Tibial nerve (tissue), 4 donors: Measurements from ENCODE around the gene ADCY10. TPM values are rescaled to one million over a fixed set of nuclear protein-coding genes. Genes with fewer than 3 reads are reported as not detected.

ENCODE experiments used
- DNase-seq, 2 donors: peaks; one replicate each; pipeline ENCODE4 v3.0.0-alpha.2; 2019; ENCODE audit warnings: low spot score in 2 of 2
- H3K27ac ChIP-seq, 4 donors: fragments of 200-600 bp; sonication (generic) in 3 of 4; one replicate each; pipeline ENCODE4 v1.5.1; 2017 to 2019; ENCODE audit warnings: mild to moderate bottlenecking in 1 of 4
- H3K27me3 ChIP-seq, 2 donors: fragments of 200-600 bp; sonication (generic) in 1 of 2; one replicate each; pipeline versions ENCODE4 v1.5.1 to v1.6.0; 2017 to 2019
- H3K36me3 ChIP-seq, 3 donors: fragments of 200-600 bp; sonication (generic); one replicate each; pipeline ENCODE4 v1.5.1; 2018 to 2019
- H3K4me1 ChIP-seq, 4 donors: fragments of 200-600 bp; sonication (generic) in 3 of 4; one replicate each; pipeline ENCODE4 v1.5.1; 2017 to 2019
- H3K4me3 ChIP-seq, 4 donors: fragments of 200-600 bp; sonication (generic) in 3 of 4; one replicate each; pipeline ENCODE4 v1.5.1; 2017 to 2019; ENCODE audit warnings: mild to moderate bottlenecking in 1 of 4, moderate library complexity in 1 of 4
- H3K9me3 ChIP-seq, 4 donors: fragments of 200-600 bp; sonication (generic) in 3 of 4; one replicate each; pipeline ENCODE4 v1.5.1; 2017 to 2019
- CTCF ChIP-seq, 5 experiments: fragments of 200-600 bp in 3 of 5; fragments of 450-650 bp in 2 of 5; sonication (generic) in 3 of 5; IDR thresholded peaks; one replicate each; pipeline ENCODE4 v1.5.1; 2016 to 2019; ENCODE audit warnings: antibody characterized with exemption in 5 of 5, mild to moderate bottlenecking in 3 of 5, moderate library complexity in 2 of 5
- EP300 ChIP-seq, 2 donors: sonication (generic); formaldehyde crosslinking; IDR thresholded peaks; one replicate each; pipeline ENCODE4 v1.6.1; 2017; ENCODE audit warnings: antibody characterized with exemption in 2 of 2, mild to moderate bottlenecking in 1 of 2
- POLR2A ChIP-seq, 2 donors: fragments of 450-650 bp; IDR thresholded peaks; one replicate each; pipeline ENCODE4 v1.6.1; 2017; ENCODE audit warnings: antibody characterized with exemption in 2 of 2, mild to moderate bottlenecking in 2 of 2, moderate library complexity in 2 of 2
- WGBS, 2 donors: methylation state at CpG; one replicate each; pipeline ENCODE4 v1.1.5; 2018; 5-methylcytosine and 5-hydroxymethylcytosine counted together
- total RNA-seq, 4 donors: library from RNA; depleted of rRNA; stranded (reverse); fragments of >200 nt; gene quantifications; one replicate each; pipeline ENCODE4 v1.1.0, GENCODE V29; 2016

Gene ADCY10
- total RNA-seq, 4 donors from 2014 or later = not detected

DNA sequence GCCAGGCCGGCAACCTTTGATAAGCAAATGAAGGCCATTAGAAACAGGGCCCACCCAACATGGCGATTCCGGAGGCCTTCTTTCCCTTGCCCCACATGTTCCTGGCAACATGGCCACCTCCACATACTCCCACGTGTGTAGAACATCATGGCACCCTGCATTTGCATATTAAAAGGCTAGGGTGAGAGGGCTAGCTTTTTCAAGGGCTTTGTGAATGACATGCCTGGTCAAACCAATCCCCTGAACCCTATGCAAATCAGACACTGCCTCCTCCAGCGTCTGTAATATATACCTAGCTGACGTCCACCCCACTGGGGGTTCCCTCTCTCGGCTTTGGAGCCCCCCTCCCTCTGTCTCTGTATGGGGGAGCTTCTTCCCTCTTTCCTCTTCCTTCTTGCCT, 1.6 kb downstream of the ADCY10 start:
- no peaks in the 10 kb centered on the region for H3K4me1 ChIP-seq
- 73 to 74% methylated on average over 7 of the region's 7 CpGs for WGBS, 2 donors
- no peak for DNase-seq
- TF ChIP-seq POLR2A (IDR thresholded peaks at IDR 0.05) = no peak
- H3K36me3 ChIP-seq = peaks cover 0 to 21% (median 7%) of the 10 kb centered on the region in 3 donors
- no peak overlapping the region for H3K4me3 ChIP-seq
- peaks cover 0 to 5% (median 0%) of the 10 kb centered on the region in 4 donors for H3K9me3 ChIP-seq
- no peak overlapping the region for H3K27ac ChIP-seq
- no peaks in the 10 kb centered on the region for H3K27me3 ChIP-seq

- DNase-seq = no peak
- peaks cover 0 to 5% (median 0%) of the 10 kb centered on the region in 4 donors for H3K9me3 ChIP-seq
- WGBS, 2 donors = 50 to 52% methylated on average over 8 of the region's 8 CpGs
- no peaks in the 10 kb centered on the region for H3K27me3 ChIP-seq
- peaks cover 0 to 13% (median 6%) of the 10 kb centered on the region in 3 donors for H3K36me3 ChIP-seq
- no peaks in the 10 kb centered on the region for H3K4me1 ChIP-seq
- no peak overlapping the region for H3K27ac ChIP-seq
- no peak for TF ChIP-seq CTCF (IDR thresholded peaks at IDR 0.05)
- TF ChIP-seq EP300 (IDR thresholded peaks at IDR 0.05) = no peak
- TF ChIP-seq POLR2A (IDR thresholded peaks at IDR 0.05) = no peak
- no peak overlapping the region for H3K4me3 ChIP-seq
Measured at GRCh38 chr1:167911413-167911812, 2.5 kb downstream of the ADCY10 start.

GRCh38 chr1:167910530-167910929, 3.4 kb downstream of the ADCY10 start:
- TF ChIP-seq EP300 (IDR thresholded peaks at IDR 0.05) (no peak), CTCF (IDR thresholded peaks at IDR 0.05) (no peak), POLR2A (IDR thresholded peaks at IDR 0.05) (no peak)
- WGBS, 2 donors = 70 to 81% methylated on average over 2 of the region's 2 CpGs
- no peak overlapping the region for H3K4me3 ChIP-seq
- H3K27ac ChIP-seq = no peak overlapping the region
- H3K27me3 ChIP-seq = no peaks in the 10 kb centered on the region
- H3K36me3 ChIP-seq = peaks cover 0 to 6% (median 0%) of the 10 kb centered on the region in 3 donors
- peaks cover 0 to 5% (median 0%) of the 10 kb centered on the region in 4 donors for H3K9me3 ChIP-seq
- no peak for DNase-seq
- H3K4me1 ChIP-seq = no peaks in the 10 kb centered on the region

- no peaks in the 10 kb centered on the region for H3K4me1 ChIP-seq
- H3K36me3 ChIP-seq = no peaks in the 10 kb centered on the region
- no peak overlapping the region for H3K4me3 ChIP-seq
- no peak overlapping the region for H3K27ac ChIP-seq
- no peak for DNase-seq
- TF ChIP-seq CTCF (IDR thresholded peaks at IDR 0.05) = no peak
- no peak for TF ChIP-seq POLR2A (IDR thresholded peaks at IDR 0.05)
- TF ChIP-seq EP300 (IDR thresholded peaks at IDR 0.05) = no peak
- H3K27me3 ChIP-seq = no peaks in the 10 kb centered on the region
- H3K9me3 ChIP-seq = peaks cover 0 to 5% (median 0%) of the 10 kb centered on the region in 4 donors
- 87 to 89% methylated on average over 6 of the region's 6 CpGs for WGBS, 2 donors
Measured at GRCh38 chr1:167909691-167910180, 4.2 kb downstream of the ADCY10 start.

GRCh38 chr1:167905671-167906070, 8.3 kb downstream of the ADCY10 start:
- H3K27me3 ChIP-seq = no peaks in the 10 kb centered on the region
- DNase-seq = no peak

More at GRCh38 chr1:167905671-167906070, 8.3 kb downstream of the ADCY10 start:
- H3K9me3 ChIP-seq = peaks cover 0 to 5% (median 0%) of the 10 kb centered on the region in 4 donors
- TF ChIP-seq POLR2A (IDR thresholded peaks at IDR 0.05) (no peak), CTCF (IDR thresholded peaks at IDR 0.05) (no peak), EP300 (IDR thresholded peaks at IDR 0.05) (no peak)
- no peak overlapping the region for H3K4me3 ChIP-seq
- no peaks in the 10 kb centered on the region for H3K36me3 ChIP-seq
- no peaks in the 10 kb centered on the region for H3K4me1 ChIP-seq
- no peak overlapping the region for H3K27ac ChIP-seq
